IPS-NIHi7 (cell line): ENCODE measurements around the gene GABRB1.

Experiments used
- DNase-seq: peaks from one replicate; pipeline ENCODE4 v3.0.0; 2012; ENCODE audit warnings: mixed read lengths; ENCODE audit errors: extremely low spot score

The GABRB1 gene

DNA sequence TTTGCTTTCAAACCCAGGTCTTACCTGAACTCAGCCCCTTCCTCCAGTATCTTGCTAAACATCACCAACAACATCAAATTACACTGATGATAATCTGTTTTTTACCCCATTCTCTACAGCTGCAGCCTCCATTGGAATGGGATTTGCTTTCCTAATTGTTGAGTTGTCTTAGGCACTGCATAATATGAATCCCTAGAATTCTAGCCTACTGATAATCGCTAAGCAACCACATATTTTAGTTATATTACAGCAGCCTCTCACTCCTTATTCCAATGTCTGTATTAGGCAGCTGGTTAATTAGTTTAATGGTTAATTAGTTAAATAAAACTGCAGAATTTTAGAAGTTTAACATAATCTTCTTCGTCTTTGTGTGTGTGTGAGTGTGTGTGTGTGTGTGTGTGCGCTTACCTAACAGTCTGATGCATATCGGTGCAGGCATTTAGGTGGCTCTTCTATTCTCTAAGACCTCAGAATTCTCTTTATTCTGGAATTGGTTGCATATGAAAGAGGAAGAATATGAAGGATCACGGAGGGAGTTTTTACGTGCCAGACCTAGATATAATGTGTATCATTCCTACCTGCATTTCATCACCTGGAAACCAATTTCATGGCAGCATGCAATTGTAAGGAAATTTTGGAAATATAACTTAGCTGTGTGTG is 437.5 kb downstream of the GABRB1 start:
- no peak for DNase-seq

DNA sequence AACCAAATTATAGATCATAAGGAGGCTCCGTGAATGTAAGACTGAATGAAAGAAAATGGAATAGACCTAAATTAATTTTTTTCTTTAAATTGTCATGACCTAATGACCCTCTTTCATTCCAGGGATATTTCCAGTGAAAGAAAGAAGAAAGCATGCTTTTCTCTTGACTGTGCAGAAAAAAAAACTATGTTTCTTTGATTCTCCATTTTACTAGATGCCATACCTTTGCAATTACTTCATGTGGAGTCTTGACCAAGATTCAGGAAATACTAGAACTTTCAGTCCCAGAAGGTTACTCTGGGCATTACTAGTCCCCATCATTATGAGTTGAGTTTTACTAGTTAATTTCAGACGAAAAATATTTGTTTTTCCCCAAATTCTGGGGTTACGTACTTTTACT is 438.6 kb downstream of the GABRB1 start:
- no peak for DNase-seq

DNA sequence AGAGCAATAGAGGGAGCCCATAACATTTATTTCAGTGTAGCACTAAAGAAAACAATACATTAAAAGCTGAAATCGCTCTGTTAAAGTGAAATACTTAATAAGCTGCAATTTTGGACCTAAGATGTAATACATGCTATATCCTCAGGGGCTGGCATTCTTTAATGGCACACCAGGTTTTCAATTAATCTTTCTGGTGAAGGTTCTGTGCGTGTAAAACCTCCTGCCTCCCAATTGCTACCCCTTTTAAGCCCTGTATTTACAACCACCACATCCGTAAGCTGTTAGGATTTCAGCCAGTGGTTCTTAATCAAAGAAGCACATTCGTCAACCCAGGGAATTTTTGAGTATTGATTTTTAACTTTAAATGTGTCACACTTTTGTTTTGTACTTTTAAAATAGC is 439.7 kb downstream of the GABRB1 start:
- DNase-seq = no peak

DNA sequence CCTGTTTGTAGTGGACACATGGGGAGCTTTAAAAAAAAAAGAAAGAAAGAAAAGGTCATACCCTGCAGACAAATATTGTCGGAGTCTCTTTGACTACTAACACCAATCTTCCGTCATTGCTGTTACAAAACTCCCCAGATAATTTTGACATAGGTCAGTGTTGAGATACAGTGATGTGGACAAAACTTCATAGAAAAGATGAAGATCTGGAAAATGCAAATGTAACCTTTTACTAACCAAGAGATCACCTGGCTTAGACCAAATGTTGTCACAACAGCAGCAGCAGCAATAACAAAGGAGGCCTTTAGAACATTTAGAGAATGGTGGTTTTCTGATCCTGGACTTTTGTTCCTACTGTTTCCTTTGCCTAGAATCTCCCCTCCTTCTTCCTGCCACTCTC is 440.2 kb downstream of the GABRB1 start:
- no peak for DNase-seq

DNA sequence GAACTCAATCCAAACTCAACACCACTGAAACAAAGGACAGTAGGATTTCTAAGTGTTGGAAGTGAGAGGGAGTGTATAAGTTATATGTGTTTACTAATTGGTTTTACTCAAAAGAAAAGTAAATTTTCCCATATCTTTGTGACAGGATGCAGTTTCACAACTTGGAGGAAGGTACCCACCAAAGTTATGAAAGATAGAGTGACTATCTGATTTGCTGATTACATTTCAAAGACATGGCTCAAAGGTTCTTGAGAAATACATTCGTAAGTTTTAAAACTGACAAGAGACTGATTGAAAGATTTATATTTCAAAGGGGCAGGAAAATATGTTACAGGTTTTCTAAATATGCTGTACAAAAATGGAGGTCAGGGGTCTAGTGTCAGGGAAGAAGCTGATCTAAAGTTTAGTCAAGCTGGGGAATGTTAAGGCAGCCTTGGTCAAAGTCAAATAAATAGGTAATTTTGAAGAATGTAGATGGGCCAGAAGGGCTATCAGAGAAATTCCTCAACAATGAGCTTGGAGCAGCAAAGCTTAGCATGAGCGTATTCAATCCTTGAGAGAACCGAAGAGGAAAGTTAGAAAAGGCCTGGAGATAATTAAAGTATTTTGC is 441.9 kb downstream of the GABRB1 start:
- DNase-seq = no peak

DNA sequence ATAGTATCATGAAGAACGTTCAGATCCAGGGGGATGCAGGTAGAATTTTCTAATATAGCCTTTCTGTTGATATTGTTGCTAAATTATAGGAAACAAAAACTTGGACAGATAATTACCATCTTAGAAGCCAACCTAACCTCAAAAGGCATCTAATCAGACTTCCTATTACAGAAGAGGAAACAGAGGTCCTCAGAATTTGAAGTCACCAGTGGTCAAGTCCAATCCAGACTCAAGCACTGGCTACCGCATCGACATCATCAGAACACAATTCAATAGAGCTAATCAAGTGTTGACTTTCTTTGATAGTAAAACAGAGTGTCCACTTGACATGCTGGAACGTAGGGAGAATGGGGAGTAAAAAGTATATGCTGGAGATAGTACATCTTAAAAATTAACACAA is 443.4 kb downstream of the GABRB1 start:
- DNase-seq = no peak

DNA sequence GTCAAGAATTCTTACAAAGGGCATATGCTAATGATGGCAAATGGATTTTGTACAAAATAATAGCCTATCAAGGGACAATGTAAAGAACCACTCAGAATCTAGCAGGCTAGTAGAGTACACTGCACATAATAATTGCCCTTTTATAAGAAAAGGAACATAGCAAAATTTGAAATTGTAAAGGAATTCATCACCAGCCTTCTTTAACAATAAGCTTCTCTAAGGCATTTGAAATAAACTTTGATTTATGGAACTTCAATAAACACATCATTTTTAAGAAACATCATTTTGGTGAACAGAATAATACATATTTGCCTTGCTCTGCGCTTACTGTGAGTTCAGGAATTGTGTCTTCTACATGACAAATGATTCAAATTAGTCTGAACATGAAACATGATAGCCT is 444.0 kb downstream of the GABRB1 start:
- DNase-seq = no peak
